Neutrophil (primary cell): ENCODE data around the gene S100A8.
"Not testable (repeated sequence)": the region's sequence is repeated elsewhere in the genome, so short reads cannot be mapped to it uniquely, and the experiment has no call there.

ENCODE experiments used
- H3K27ac ChIP-seq: fragments of 200-600 bp; sonication (generic); 2 replicates; pipeline ENCODE4 v1.5.1; 2016; ENCODE audit warnings: mild to moderate bottlenecking, moderate library complexity
- H3K27me3 ChIP-seq: fragments of 200-600 bp; sonication (generic); 2 replicates; pipeline ENCODE4 v1.6.0; 2016; ENCODE audit warnings: mild to moderate bottlenecking
- H3K36me3 ChIP-seq: fragments of 200-600 bp; sonication (generic); 2 replicates; pipeline ENCODE4 v1.5.1; 2017
- H3K4me1 ChIP-seq, 2 experiments: fragments of 200-600 bp in 1 of 2; sonication (generic) in 1 of 2; 1 replicate in 1 of 2; 2 replicates in 1 of 2; pipeline versions ENCODE4 v1.5.1 to v1.6.1; 2013 to 2016; ENCODE audit warnings: low read depth in 1 of 2, low read length in 1 of 2, mild to moderate bottlenecking in 1 of 2, moderate library complexity in 1 of 2; ENCODE audit not compliant: control insufficient read depth in 1 of 2, insufficient read depth in 1 of 2
- H3K4me3 ChIP-seq, 2 experiments: fragments of 200-600 bp in 1 of 2; sonication (generic) in 1 of 2; 1 replicate in 1 of 2; 2 replicates in 1 of 2; pipeline ENCODE4 v1.5.1; 2013 to 2016; ENCODE audit warnings: low read depth in 1 of 2, low read length in 1 of 2, mild to moderate bottlenecking in 1 of 2, moderate library complexity in 1 of 2
- H3K9me3 ChIP-seq: fragments of 200-600 bp; sonication (generic); 2 replicates; pipeline ENCODE4 v1.5.1; 2016
- TF ChIP-seq, protein P1 (sequence below): fragments of 200-600 bp; sonication (generic); IDR thresholded peaks from 2 replicates; pipeline ENCODE4 v1.5.1; 2016; ENCODE audit warnings: antibody characterized with exemption

Gene S100A8

DNA sequence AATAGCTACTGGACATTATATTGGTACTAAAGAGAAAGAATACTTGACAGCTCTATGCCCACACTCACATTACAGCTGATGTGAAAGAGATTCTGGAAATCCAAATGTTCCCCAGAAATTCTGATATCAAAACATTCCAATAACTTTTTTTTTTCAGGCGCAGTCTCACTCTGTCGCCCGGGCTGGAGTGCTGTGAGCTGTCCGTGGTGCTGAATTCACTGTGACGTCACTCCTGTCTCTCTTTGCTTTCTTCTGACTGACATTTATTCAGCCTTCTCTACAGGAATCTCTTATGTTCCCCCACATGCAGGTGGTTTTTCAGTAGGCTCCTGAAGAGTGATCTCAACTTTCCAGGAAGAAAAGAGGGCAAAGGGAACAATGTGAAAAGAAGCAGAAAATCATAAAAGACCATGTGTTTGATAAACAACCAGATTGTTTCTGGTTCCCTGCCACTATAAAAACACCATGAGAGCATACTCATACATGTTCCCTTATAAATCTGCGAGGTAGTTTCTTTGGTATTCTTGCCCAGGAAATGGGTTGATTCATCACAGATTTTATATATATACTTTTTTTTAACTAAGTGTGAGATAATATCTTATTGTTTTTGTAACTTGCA, 31.7 kb upstream of the S100A8 start:
- Histone ChIP-seq H3K9me3 (no peaks in the 10 kb centered on the region), H3K4me3 (no peak overlapping the region), H3K36me3 (no peaks in the 10 kb centered on the region), H3K4me1 (no peaks in the 10 kb centered on the region), H3K27me3 (peaks cover 91% of the 10 kb centered on the region), H3K27ac (no peak overlapping the region)
- TF ChIP-seq, protein P1, sequence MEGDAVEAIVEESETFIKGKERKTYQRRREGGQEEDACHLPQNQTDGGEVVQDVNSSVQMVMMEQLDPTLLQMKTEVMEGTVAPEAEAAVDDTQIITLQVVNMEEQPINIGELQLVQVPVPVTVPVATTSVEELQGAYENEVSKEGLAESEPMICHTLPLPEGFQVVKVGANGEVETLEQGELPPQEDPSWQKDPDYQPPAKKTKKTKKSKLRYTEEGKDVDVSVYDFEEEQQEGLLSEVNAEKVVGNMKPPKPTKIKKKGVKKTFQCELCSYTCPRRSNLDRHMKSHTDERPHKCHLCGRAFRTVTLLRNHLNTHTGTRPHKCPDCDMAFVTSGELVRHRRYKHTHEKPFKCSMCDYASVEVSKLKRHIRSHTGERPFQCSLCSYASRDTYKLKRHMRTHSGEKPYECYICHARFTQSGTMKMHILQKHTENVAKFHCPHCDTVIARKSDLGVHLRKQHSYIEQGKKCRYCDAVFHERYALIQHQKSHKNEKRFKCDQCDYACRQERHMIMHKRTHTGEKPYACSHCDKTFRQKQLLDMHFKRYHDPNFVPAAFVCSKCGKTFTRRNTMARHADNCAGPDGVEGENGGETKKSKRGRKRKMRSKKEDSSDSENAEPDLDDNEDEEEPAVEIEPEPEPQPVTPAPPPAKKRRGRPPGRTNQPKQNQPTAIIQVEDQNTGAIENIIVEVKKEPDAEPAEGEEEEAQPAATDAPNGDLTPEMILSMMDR: no peak

DNA sequence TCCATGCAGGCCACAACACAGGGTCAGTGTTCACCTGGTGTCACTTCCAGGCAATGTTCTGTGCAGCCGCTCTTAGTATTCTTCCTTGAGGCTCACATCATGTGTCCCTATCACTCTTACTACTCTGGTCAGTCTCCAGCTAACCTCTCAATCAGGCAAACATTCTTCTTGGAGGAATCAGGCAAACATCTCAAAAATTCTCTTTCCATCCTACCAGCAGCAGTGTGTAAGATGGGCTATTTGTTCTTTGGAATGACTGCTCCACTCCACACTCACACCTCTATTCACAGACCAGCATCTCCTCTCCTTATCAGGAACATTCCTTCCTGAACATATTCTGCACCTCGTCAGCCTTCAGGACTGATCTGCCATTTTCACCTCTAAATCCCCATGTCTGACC, 29.4 kb upstream of the S100A8 start:
- TF ChIP-seq, protein P1: no peak
- Histone ChIP-seq H3K27ac (no peak overlapping the region), H3K4me3 (no peak overlapping the region), H3K4me1 (peaks cover 11 to 12% of the 10 kb centered on the region in 2 experiments), H3K27me3 (peaks cover 74% of the 10 kb centered on the region), H3K36me3 (no peaks in the 10 kb centered on the region), H3K9me3 (no peaks in the 10 kb centered on the region)

DNA sequence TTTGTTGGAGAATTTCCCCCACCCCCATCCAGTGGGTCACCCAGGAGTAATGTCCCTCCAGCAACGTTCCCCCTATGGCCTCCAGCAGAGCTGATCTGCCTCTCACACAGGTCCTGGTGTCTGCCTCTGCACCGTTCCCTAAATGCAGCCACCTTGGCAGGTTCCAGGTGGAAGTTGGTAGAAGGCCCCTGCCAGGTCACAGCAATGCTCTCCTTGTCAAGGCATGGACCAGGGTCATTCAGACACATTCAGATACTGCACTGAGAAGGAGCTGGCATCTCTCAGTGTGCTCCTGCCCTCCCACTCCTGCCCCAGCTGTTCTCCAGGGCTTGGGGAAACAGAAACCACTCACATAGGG, 28.5 kb upstream of the S100A8 start:
- Histone ChIP-seq H3K4me1 (peaks cover 17 to 20% of the 10 kb centered on the region in 2 experiments), H3K27me3 (peaks cover 65% of the 10 kb centered on the region)
- not testable (repeated sequence) for H3K4me3 ChIP-seq, H3K9me3 ChIP-seq, H3K27ac ChIP-seq, H3K36me3 ChIP-seq

DNA sequence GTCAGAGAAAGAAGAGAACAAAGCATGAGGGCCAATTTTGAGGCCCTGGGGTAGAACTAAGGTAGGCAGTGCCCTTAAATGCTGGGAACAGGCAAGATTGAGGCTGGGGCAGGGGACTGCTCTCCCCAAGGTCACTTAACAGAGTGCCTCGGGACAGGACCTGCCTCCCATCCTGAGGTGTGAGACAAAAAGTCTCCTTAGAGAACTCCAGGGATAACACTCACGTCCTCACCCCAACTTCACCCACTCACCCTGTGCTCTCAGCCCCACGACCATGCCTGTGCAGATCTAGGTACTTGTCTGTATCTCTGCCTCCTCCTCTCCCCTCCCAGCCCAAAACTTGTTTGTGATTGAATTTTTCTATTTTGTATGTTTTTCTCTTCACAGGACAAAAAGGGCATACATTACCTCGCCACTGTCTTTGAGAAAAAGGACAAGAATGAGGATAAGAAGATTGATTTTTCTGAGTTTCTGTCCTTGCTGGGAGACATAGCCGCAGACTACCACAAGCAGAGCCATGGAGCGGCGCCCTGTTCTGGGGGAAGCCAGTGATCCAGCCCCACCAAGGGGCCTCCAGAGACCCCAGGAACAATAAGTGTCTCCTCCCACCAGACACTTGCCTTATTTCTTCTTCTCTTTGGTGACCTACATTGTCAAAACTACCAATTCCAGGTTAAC, 28.0 kb upstream of the S100A8 start:
- H3K4me3 ChIP-seq, H3K36me3 ChIP-seq, H3K9me3 ChIP-seq, H3K27ac ChIP-seq: not testable (repeated sequence)
- peaks cover 17 to 20% of the 10 kb centered on the region in 2 experiments for H3K4me1 ChIP-seq
- H3K27me3 ChIP-seq: peaks cover 60% of the 10 kb centered on the region

DNA sequence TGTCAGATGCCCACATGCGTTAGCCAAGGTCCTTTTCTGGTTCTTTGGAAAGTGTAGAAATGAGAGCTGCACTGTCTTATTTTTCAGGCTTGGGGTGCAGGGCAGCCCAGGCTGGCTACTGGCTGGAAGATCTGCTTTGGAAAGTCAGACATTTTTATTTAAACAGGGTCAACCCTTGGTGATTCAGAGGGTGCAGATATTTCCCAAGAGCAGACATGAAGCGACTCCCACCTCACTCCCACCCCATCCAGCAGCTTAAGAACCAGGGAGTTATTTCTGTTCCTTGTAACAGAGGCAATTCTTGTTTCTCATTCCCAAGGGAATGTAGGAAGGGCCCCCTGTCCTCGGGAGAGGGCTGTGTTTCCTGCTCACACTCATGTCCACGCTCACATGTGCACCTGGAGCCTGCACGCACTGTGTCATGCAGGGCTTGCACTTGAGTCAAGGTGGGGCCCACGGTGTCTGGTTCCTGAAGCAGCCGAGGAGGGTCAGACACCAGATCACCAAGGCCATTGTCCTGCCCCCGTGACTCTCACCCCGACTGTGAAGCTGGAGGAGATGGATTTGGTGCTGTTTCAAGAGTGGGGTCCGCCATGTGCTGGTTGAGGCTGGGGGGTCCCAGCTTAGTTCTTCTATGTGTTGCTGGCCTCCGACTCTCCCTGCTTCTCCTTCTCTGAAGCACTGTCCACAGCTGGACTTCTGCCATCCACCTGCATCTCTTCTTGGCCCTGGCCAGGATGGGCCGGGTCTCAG, 26.4 kb upstream of the S100A8 start:
- H3K27me3 ChIP-seq: peaks cover 53% of the 10 kb centered on the region
- H3K9me3 ChIP-seq: no peaks in the 10 kb centered on the region
- H3K27ac ChIP-seq: no peak overlapping the region
- H3K4me3 ChIP-seq: no peak overlapping the region
- no peaks in the 10 kb centered on the region for H3K36me3 ChIP-seq
- peaks cover 17 to 20% of the 10 kb centered on the region in 2 experiments for H3K4me1 ChIP-seq
- TF ChIP-seq, protein P1: no peak

DNA sequence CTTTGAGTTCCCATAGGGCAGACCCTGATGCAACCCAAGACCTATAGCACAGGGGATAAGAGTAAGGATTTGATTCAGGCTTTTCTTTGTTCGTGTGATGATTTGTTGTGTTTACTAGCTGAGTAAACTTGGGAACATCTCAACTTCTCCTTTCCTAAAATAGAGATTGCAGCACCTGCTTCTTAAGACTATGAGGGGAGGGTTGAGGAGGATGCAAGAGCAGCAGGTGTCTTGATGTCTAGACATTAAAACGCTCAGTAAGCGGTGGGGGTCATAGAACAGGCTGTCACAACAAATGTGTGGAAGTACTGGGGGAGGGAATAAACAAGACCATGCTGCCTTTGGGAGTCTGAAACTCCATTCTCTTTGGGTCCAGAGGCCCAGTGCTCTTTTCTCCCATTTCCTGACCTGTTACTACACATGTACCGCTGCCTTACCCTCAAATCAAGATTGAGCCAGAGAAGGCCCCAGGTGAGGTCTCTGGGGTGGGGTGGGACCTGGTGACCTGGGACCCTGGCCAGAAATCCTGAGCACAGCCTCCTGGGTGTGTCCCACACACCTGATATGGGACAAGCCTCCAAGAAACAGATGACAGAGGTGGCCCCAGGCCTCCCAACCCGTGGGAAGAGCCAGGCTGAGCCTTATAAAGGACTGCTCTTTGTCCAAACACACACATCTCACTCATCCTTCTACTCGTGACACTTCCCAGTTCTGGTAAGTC, 25.1 kb upstream of the S100A8 start, which contains the start of gene S100A7A:
S100A7A (plus strand) TSS at position 671 of the 721 bp plus-strand sequence. CDS start 1,563 bp downstream, outside the sequence.
- Histone ChIP-seq H3K27me3 (peaks cover 47% of the 10 kb centered on the region), H3K4me1 (peaks cover 17 to 20% of the 10 kb centered on the region in 2 experiments)
- TF ChIP-seq, protein P1: no peak

DNA sequence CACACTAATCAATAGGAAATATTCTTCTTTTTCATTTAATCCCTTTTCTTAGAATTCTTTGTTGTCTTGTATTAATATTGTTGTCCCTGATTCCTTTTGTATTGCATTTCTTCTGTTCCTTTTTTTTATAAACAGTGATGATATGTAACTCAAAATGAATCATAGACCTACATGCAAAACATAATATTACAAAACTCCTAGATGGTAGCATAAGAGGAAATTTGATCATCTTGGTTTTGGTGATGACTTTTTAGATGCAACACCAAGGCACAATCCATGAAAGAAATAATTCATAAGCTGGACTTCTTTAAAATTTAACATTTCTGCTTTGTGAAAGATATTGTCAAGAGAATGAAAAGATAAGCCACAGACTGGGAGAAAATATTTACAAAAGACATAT, 23.1 kb upstream of the S100A8 start:
- H3K27me3 ChIP-seq: peaks cover 45% of the 10 kb centered on the region
- H3K4me1 ChIP-seq: peaks cover 17 to 20% of the 10 kb centered on the region in 2 experiments
- H3K27ac ChIP-seq, H3K36me3 ChIP-seq, H3K9me3 ChIP-seq, H3K4me3 ChIP-seq: not testable (repeated sequence)

More for the DNA sequence above, 25.1 kb upstream of the S100A8 start, which contains the start of gene S100A7A:
- Histone ChIP-seq H3K4me3 (no peak within 1 kb of the TSS), H3K9me3 (no peaks in the 10 kb centered on the region), H3K27ac (no peak within 1 kb of the TSS), H3K36me3 (no peaks in the 10 kb centered on the region)

DNA sequence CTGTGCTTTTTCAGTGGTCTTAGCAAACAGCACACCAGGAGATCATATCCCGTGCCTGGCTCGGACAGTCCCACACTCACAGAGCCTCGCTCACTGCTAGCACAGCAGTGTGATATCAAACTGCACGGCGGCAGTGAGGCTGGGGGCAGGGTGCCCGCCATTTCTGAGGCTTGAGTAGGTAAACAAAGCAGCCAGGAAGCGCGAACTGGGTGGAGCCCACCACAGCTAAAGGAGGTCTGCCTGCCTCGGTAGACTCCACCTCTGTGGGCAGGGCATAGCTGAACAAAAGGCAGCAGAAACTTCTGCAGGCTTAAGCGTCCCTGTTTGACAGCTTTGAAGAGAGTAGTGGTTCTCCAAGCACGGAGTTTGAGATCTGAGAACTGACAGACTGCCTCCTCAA, 16.4 kb upstream of the S100A8 start:
- not testable (repeated sequence) for H3K36me3 ChIP-seq, H3K27ac ChIP-seq, H3K9me3 ChIP-seq, H3K4me3 ChIP-seq
- Histone ChIP-seq H3K4me1 (peaks cover 29 to 32% of the 10 kb centered on the region in 2 experiments), H3K27me3 (peaks cover 39% of the 10 kb centered on the region)
